Prostate gland (tissue), 2 donors: ENCODE measurements around the gene RGS3. TPM values are rescaled to one million over a fixed set of nuclear protein-coding genes. Genes with fewer than 3 reads are reported as not detected.

ENCODE experiments used
- DNase-seq: peaks from one replicate; pipeline ENCODE4 v3.0.0-alpha.2; 2019; ENCODE audit warnings: low spot score
- H3K27ac ChIP-seq, 2 donors: fragments of 200-600 bp; sonication (generic); 2 replicates each; pipeline ENCODE4 v1.5.1; 2017 to 2019
- H3K27me3 ChIP-seq: fragments of 200-600 bp; sonication (generic); replicated peaks from 2 replicates; pipeline ENCODE4 v1.5.1; 2019; ENCODE audit not compliant: insufficient read depth
- H3K36me3 ChIP-seq, 2 donors: fragments of 200-600 bp; sonication (generic); 1 replicate in 1 of 2; 2 replicates in 1 of 2; pipeline versions ENCODE4 v1.5.1 to v1.8.1; 2017 to 2019
- H3K4me1 ChIP-seq: fragments of 200-600 bp; sonication (generic); replicated peaks from 2 replicates; pipeline ENCODE4 v1.5.1; 2019
- H3K4me3 ChIP-seq, 2 donors: fragments of 200-600 bp; sonication (generic); 2 replicates each; pipeline ENCODE4 v1.5.1; 2017 to 2019
- H3K9me3 ChIP-seq: fragments of 200-600 bp; sonication (generic); 2 replicates; pipeline ENCODE4 v1.5.1; 2017
- CTCF ChIP-seq, 4 experiments: fragments of 200-600 bp in 2 of 4; fragments of 450-650 bp in 2 of 4; sonication (generic) in 2 of 4; IDR thresholded peaks; 1 replicate in 3 of 4; 2 replicates in 1 of 4; pipeline ENCODE4 v1.5.1; 2016 to 2019; ENCODE audit warnings: antibody characterized with exemption in 4 of 4, mild to moderate bottlenecking in 2 of 4, moderate library complexity in 2 of 4
- POLR2A ChIP-seq: fragments of 450-650 bp; IDR thresholded peaks from one replicate; pipeline ENCODE4 v1.6.1; 2016; ENCODE audit warnings: antibody characterized with exemption, mild to moderate bottlenecking
- POLR2AphosphoS5 ChIP-seq: sonication (generic); formaldehyde crosslinking; IDR thresholded peaks from one replicate; pipeline ENCODE4 v1.6.1; 2017; ENCODE audit warnings: antibody characterized with exemption
- WGBS: methylation state at CpG from one replicate; pipeline ENCODE4 v1.1.5; 2018; 5-methylcytosine and 5-hydroxymethylcytosine counted together
- intact Hi-C: fragments of 100-400 bp; cut with DNase I; formaldehyde crosslinking; loops from one replicate; pipeline ENCODE4 v1.14.2; 2022
- total RNA-seq, 2 donors: library from RNA; depleted of rRNA; stranded (reverse); fragments of >200 nt; gene quantifications; one replicate each; pipeline ENCODE4 v1.1.0, GENCODE V29; 2016

RGS3 gene
- total RNA-seq, 2 donors from 2014 or later, result 26.5 to 98.9 TPM

- no peaks in the 10 kb centered on the region for H3K9me3 ChIP-seq
- TF ChIP-seq POLR2A (no peak), POLR2AphosphoS5 (no peak), CTCF (IDR thresholded peaks at IDR 0.05) (no peak)
- no peaks in the 10 kb centered on the region for H3K27me3 ChIP-seq
- 96% methylated on average over 3 of the region's 3 CpGs for WGBS
- H3K27ac ChIP-seq, result no peak overlapping the region
- intact Hi-C loops, result loop anchor here (5.0 kb wide), 1 partner anchor 121 kb away; no protein-coding TSS in a partner anchor
- no peaks in the 10 kb centered on the region for H3K36me3 ChIP-seq
- H3K4me1 ChIP-seq, result no peaks in the 10 kb centered on the region
- no peak overlapping the region for H3K4me3 ChIP-seq
- no peak for DNase-seq
Measured at GRCh38 chr9:113461285-113461684, 2.2 kb upstream of the RGS3 start.

- no peaks in the 10 kb centered on the region for H3K4me1 ChIP-seq
- 96% methylated on average over 4 of the region's 4 CpGs for WGBS
- no peak for DNase-seq
- no peak for TF ChIP-seq POLR2AphosphoS5
- TF ChIP-seq CTCF (IDR thresholded peaks at IDR 0.05), result no peak
- no peak for TF ChIP-seq POLR2A
- intact Hi-C loops, result loop anchor here (5.0 kb wide), 1 partner anchor 120 kb away; no protein-coding TSS in a partner anchor
- no peak overlapping the region for H3K4me3 ChIP-seq
- no peaks in the 10 kb centered on the region for H3K36me3 ChIP-seq
- H3K27ac ChIP-seq, result no peak overlapping the region
- H3K9me3 ChIP-seq, result no peaks in the 10 kb centered on the region
- H3K27me3 ChIP-seq, result no peaks in the 10 kb centered on the region
Measured at GRCh38 chr9:113461943-113462342, 1.6 kb upstream of the RGS3 start.

- no peaks in the 10 kb centered on the region for H3K4me1 ChIP-seq
- no peak overlapping the region for H3K27ac ChIP-seq
- no peak overlapping the region for H3K4me3 ChIP-seq
- TF ChIP-seq CTCF (IDR thresholded peaks at IDR 0.05) (no peak), POLR2A (no peak), POLR2AphosphoS5 (no peak)
- no peaks in the 10 kb centered on the region for H3K9me3 ChIP-seq
- 90% methylated on average over 11 of the region's 11 CpGs for WGBS
- no peaks in the 10 kb centered on the region for H3K36me3 ChIP-seq
- no peak for DNase-seq
- H3K27me3 ChIP-seq, result no peaks in the 10 kb centered on the region
- intact Hi-C loops, result loop anchor here (5.0 kb wide), 1 partner anchor 119 kb away; no protein-coding TSS in a partner anchor
Measured at GRCh38 chr9:113462781-113463286, 693 bp upstream of the RGS3 start.

GRCh38 chr9:113464286-113464660 lies 746 bp downstream of the RGS3 start:
- TF ChIP-seq CTCF (IDR thresholded peaks at IDR 0.05) (no peak), POLR2AphosphoS5 (no peak), POLR2A (no peak)
- 70% methylated on average over 1 of the region's 1 CpG for WGBS
- Histone ChIP-seq H3K36me3 (no peaks in the 10 kb centered on the region), H3K9me3 (no peaks in the 10 kb centered on the region), H3K4me3 (no peak overlapping the region), H3K4me1 (no peaks in the 10 kb centered on the region), H3K27ac (no peak overlapping the region), H3K27me3 (no peaks in the 10 kb centered on the region)
- DNase-seq, result no peak
- intact Hi-C loops, result loop anchor here (5.0 kb wide), 1 partner anchor 118 kb away; no protein-coding TSS in a partner anchor

GRCh38 chr9:113465599-113466140 lies 2.1 kb downstream of the RGS3 start:
- 45% methylated on average over 2 of the region's 2 CpGs for WGBS
- DNase-seq, result no peak
- no peaks in the 10 kb centered on the region for H3K4me1 ChIP-seq

More at GRCh38 chr9:113465599-113466140, 2.1 kb downstream of the RGS3 start:
- Histone ChIP-seq H3K27me3 (no peaks in the 10 kb centered on the region), H3K9me3 (no peaks in the 10 kb centered on the region), H3K36me3 (no peaks in the 10 kb centered on the region), H3K27ac (no peak overlapping the region), H3K4me3 (no peak overlapping the region)
- intact Hi-C loops, result no loop called here
- TF ChIP-seq POLR2A (no peak), POLR2AphosphoS5 (no peak), CTCF (IDR thresholded peaks at IDR 0.05) (no peak)
